Neural cell (in vitro differentiated cells): ENCODE measurements around the gene MAPK8IP3. TPM values are rescaled to one million over a fixed set of nuclear protein-coding genes. Genes with fewer than 3 reads are reported as not detected.
A peak's percentile ranks its signal among the peaks of the same experiment; 100 is the strongest.

ENCODE experiments used
- H2AFZ ChIP-seq: fragments of 200-600, 300-800 bp; sonication (generic), shearing (Covaris generic); 2 replicates; pipeline ENCODE4 v1.6.0; 2014; ENCODE audit warnings: low read depth, mild to moderate bottlenecking, antibody characterized with exemption, low read length, moderate library complexity
- H3F3A ChIP-seq: fragments of 200-600 bp; shearing (Covaris generic); 2 replicates; pipeline ENCODE4 v1.6.1; 2016; ENCODE audit warnings: mild to moderate bottlenecking, moderate library complexity, mixed read lengths, antibody characterized with exemption, low read length; ENCODE audit not compliant: insufficient read depth, poor library complexity, severe bottlenecking
- H3K27ac ChIP-seq: fragments of 200-600, 300-800 bp; sonication (generic), shearing (Covaris generic); 2 replicates; pipeline ENCODE4 v1.5.1; 2014; ENCODE audit warnings: mild to moderate bottlenecking, low read length, moderate library complexity
- H3K27me3 ChIP-seq: fragments of 300-800, 200-600 bp; sonication (generic), shearing (Covaris generic); 2 replicates; pipeline ENCODE4 v1.6.0; 2014; ENCODE audit warnings: mild to moderate bottlenecking, low read depth, low read length, moderate library complexity; ENCODE audit not compliant: insufficient read depth
- H3K36me3 ChIP-seq: fragments of 300-800, 200-600 bp; sonication (generic), shearing (Covaris generic); 2 replicates; pipeline ENCODE4 v1.5.1; 2014; ENCODE audit warnings: mild to moderate bottlenecking, antibody characterized with exemption, low read length, moderate library complexity; ENCODE audit not compliant: insufficient read depth
- H3K4me2 ChIP-seq: fragments of 300-800, 200-600 bp; sonication (generic), shearing (Covaris generic); 2 replicates; pipeline ENCODE4 v1.6.0; 2014; ENCODE audit warnings: mild to moderate bottlenecking, low read length
- H3K4me3 ChIP-seq: fragments of 300-800, 200-600 bp; sonication (generic), shearing (Covaris generic); 2 replicates; pipeline ENCODE4 v1.5.1; 2014; ENCODE audit warnings: mild to moderate bottlenecking, low read length, moderate library complexity
- H3K79me2 ChIP-seq: fragments of 200-600 bp; shearing (Covaris generic); replicated peaks from 2 replicates; pipeline ENCODE4 v1.6.0; 2014; ENCODE audit warnings: mild to moderate bottlenecking, low read length, moderate library complexity; ENCODE audit not compliant: insufficient read depth
- H3K9ac ChIP-seq: fragments of 300-800, 200-600 bp; sonication (generic), shearing (Covaris generic); 2 replicates; pipeline ENCODE4 v1.6.1; 2016; ENCODE audit warnings: mild to moderate bottlenecking, low read length, mixed read lengths
- H3K9me2 ChIP-seq: fragments of 200-600 bp; shearing (Covaris generic); 2 replicates; pipeline ENCODE4 v1.6.1; 2016; ENCODE audit warnings: mild to moderate bottlenecking, low read length, mixed read lengths; ENCODE audit not compliant: insufficient read depth
- H3K9me3 ChIP-seq: fragments of 200-600, 300-800 bp; sonication (generic), shearing (Covaris generic); 2 replicates; pipeline ENCODE4 v1.6.1; 2016; ENCODE audit warnings: mild to moderate bottlenecking, mixed run types, low read length, moderate library complexity, mixed read lengths
- H4K20me1 ChIP-seq: fragments of 200-600 bp; shearing (Covaris generic); 2 replicates; pipeline ENCODE4 v1.6.1; 2016; ENCODE audit warnings: mild to moderate bottlenecking, mixed run types; ENCODE audit not compliant: insufficient read depth
- EP300 ChIP-seq: fragments of 450-650 bp; conservative IDR thresholded peaks from 2 replicates; pipeline ENCODE4 v1.6.1; 2014; ENCODE audit warnings: antibody characterized with exemption, mild to moderate bottlenecking, moderate library complexity; ENCODE audit not compliant: poor library complexity, severe bottlenecking
- EZH2 ChIP-seq: fragments of 200-600, 300-800 bp; shearing (Covaris generic), sonication (generic); IDR thresholded peaks from 2 replicates; pipeline ENCODE4 v1.6.1; 2014; ENCODE audit warnings: antibody characterized with exemption, low read length, borderline replicate concordance, mild to moderate bottlenecking; ENCODE audit not compliant: insufficient read depth, poor library complexity, severe bottlenecking
- MXI1 ChIP-seq: fragments of 450-650 bp; conservative IDR thresholded peaks from 2 replicates; pipeline ENCODE4 v1.6.1; 2014; ENCODE audit warnings: antibody characterized with exemption, mild to moderate bottlenecking; ENCODE audit not compliant: poor library complexity, severe bottlenecking
- POLR2AphosphoS5 ChIP-seq: IDR thresholded peaks from 2 replicates; pipeline ENCODE4 v1.6.1; 2012
- RAD21 ChIP-seq: fragments of 450-650 bp; conservative IDR thresholded peaks from 2 replicates; pipeline ENCODE4 v1.6.1; 2014; ENCODE audit warnings: antibody characterized with exemption, mild to moderate bottlenecking, moderate library complexity
- SMC3 ChIP-seq: fragments of 450-650 bp; conservative IDR thresholded peaks from 2 replicates; pipeline ENCODE4 v1.6.1; 2014; ENCODE audit warnings: antibody characterized with exemption, mild to moderate bottlenecking, moderate library complexity; ENCODE audit not compliant: poor library complexity
- TAF1 ChIP-seq: IDR thresholded peaks from 2 replicates; pipeline ENCODE4 v1.6.1; 2012; ENCODE audit warnings: low read depth
- polyA plus RNA-seq: library from polyadenylated mRNA; depleted of rRNA; stranded (reverse); fragments of >200 nt; gene quantifications from 2 replicates; pipeline ENCODE4 v1.2.3, GENCODE V29; 2014
- TF ChIP-seq, protein P1 (sequence below): fragments of 450-650 bp; IDR thresholded peaks from 2 replicates; pipeline ENCODE4 v1.5.1; 2014; ENCODE audit warnings: antibody characterized with exemption, mild to moderate bottlenecking, moderate library complexity; ENCODE audit not compliant: poor library complexity, severe bottlenecking
- TF ChIP-seq, protein P2 (sequence below): IDR thresholded peaks from 2 replicates; pipeline ENCODE4 v1.6.1; 2012; ENCODE audit warnings: borderline replicate concordance

MAPK8IP3 gene
- polyA plus RNA-seq, 1 donor from 2014 or later: 51.0 TPM

DNA sequence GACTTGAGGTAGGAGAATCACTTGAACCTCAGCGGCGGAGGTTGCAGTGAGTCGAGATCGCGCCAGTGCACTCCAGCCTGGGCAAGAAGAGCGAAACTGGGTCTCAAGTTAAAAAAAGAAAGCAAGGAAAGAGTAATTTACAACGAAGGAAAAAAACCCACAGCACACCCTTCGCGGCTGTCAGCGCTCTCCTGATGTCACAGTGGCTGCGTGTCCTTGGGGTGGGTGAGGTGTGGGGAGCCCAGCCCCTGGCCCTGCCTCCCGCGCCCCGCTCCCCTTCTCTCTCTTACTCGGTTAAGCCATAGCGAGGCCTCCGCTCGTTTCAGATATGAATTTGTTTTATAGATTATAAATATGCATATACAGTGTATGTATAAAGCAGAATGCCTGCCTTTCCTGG, 28.7 kb upstream of the MAPK8IP3 start:
- peak overlapping the region; percentile 90 for H3K4me3 ChIP-seq

DNA sequence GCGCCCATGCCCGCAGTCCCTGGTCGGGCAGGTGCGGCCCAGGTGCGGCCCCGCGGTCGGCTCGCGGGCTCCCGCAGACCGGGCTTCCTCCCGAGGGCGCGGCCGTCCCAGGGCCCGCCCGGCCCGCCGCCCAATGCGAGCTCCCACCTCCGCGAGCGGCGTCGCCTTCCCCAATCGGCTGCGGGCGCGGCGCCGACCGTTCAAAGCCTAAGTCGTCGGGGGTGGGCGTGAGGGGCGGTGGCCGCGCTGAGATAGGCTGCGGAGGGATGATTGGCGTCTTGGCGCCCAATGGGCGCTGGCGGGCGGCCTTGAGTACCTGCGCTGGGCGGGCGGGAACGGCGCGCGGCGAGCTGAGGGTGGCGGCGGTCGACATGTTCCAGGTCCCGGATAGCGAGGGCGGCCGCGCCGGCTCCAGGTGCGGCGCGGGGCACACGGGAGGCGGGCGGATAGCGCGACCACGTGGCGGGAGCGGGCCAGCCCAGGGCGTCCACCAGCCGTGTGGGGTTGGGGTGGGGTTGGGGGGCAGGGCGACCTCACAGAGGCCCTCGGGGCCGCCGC, 28.0 kb upstream of the MAPK8IP3 start, which contains the start of gene JPT2:
Gene JPT2, plus strand, starts transcription at position 338 of the 558 bp plus-strand sequence. Its CDS starts 34 bp downstream, at position 372.
- peak within 1 kb of the TSS; percentile 91 for H3K4me2 ChIP-seq
- peak within 1 kb of the TSS; percentile 25 for H2AFZ ChIP-seq
- H3K4me3 ChIP-seq: peak within 1 kb of the TSS; percentile 90
- no peaks in the 10 kb centered on the region for H3F3A ChIP-seq
- H4K20me1 ChIP-seq: no peaks in the 10 kb centered on the region
- H3K9me2 ChIP-seq: no peaks in the 10 kb centered on the region
- no peaks in the 10 kb centered on the region for H3K27me3 ChIP-seq
- TF ChIP-seq, protein P1, sequence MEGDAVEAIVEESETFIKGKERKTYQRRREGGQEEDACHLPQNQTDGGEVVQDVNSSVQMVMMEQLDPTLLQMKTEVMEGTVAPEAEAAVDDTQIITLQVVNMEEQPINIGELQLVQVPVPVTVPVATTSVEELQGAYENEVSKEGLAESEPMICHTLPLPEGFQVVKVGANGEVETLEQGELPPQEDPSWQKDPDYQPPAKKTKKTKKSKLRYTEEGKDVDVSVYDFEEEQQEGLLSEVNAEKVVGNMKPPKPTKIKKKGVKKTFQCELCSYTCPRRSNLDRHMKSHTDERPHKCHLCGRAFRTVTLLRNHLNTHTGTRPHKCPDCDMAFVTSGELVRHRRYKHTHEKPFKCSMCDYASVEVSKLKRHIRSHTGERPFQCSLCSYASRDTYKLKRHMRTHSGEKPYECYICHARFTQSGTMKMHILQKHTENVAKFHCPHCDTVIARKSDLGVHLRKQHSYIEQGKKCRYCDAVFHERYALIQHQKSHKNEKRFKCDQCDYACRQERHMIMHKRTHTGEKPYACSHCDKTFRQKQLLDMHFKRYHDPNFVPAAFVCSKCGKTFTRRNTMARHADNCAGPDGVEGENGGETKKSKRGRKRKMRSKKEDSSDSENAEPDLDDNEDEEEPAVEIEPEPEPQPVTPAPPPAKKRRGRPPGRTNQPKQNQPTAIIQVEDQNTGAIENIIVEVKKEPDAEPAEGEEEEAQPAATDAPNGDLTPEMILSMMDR: no peak
- TF ChIP-seq RAD21 (no peak), EZH2 (no peak), POLR2AphosphoS5 (peak; percentile 74), TAF1 (no peak), MXI1 (peak; percentile 81), SMC3 (no peak), EP300 (no peak)
- TF ChIP-seq, protein P2, sequence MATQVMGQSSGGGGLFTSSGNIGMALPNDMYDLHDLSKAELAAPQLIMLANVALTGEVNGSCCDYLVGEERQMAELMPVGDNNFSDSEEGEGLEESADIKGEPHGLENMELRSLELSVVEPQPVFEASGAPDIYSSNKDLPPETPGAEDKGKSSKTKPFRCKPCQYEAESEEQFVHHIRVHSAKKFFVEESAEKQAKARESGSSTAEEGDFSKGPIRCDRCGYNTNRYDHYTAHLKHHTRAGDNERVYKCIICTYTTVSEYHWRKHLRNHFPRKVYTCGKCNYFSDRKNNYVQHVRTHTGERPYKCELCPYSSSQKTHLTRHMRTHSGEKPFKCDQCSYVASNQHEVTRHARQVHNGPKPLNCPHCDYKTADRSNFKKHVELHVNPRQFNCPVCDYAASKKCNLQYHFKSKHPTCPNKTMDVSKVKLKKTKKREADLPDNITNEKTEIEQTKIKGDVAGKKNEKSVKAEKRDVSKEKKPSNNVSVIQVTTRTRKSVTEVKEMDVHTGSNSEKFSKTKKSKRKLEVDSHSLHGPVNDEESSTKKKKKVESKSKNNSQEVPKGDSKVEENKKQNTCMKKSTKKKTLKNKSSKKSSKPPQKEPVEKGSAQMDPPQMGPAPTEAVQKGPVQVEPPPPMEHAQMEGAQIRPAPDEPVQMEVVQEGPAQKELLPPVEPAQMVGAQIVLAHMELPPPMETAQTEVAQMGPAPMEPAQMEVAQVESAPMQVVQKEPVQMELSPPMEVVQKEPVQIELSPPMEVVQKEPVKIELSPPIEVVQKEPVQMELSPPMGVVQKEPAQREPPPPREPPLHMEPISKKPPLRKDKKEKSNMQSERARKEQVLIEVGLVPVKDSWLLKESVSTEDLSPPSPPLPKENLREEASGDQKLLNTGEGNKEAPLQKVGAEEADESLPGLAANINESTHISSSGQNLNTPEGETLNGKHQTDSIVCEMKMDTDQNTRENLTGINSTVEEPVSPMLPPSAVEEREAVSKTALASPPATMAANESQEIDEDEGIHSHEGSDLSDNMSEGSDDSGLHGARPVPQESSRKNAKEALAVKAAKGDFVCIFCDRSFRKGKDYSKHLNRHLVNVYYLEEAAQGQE: no peak
- H3K36me3 ChIP-seq: no peaks in the 10 kb centered on the region
- peak within 1 kb of the TSS; percentile 39 for H3K27ac ChIP-seq
- peaks cover 37% of the 10 kb centered on the region for H3K79me2 ChIP-seq
- no peaks in the 10 kb centered on the region for H3K9me3 ChIP-seq
- H3K9ac ChIP-seq: peak within 1 kb of the TSS; percentile 77

More for the DNA sequence above, 28.7 kb upstream of the MAPK8IP3 start:
- no peak overlapping the region for H3K27ac ChIP-seq
- H3K9ac ChIP-seq: no peak overlapping the region
- no peaks in the 10 kb centered on the region for H3K36me3 ChIP-seq
- H3K9me2 ChIP-seq: no peaks in the 10 kb centered on the region
- no peak overlapping the region for H2AFZ ChIP-seq
- peak overlapping the region; percentile 48 for H3K4me2 ChIP-seq
- no peak for TF ChIP-seq EZH2
- TF ChIP-seq TAF1: no peak
- TF ChIP-seq EP300: no peak
- TF ChIP-seq, protein P1: no peak
- no peak for TF ChIP-seq MXI1
- TF ChIP-seq SMC3: no peak
- TF ChIP-seq RAD21: no peak
- TF ChIP-seq, protein P2: no peak
- no peak for TF ChIP-seq POLR2AphosphoS5
- H3K79me2 ChIP-seq: peaks cover 33% of the 10 kb centered on the region
- H3F3A ChIP-seq: no peaks in the 10 kb centered on the region
- H4K20me1 ChIP-seq: no peaks in the 10 kb centered on the region
- H3K9me3 ChIP-seq: no peaks in the 10 kb centered on the region
- H3K27me3 ChIP-seq: no peaks in the 10 kb centered on the region
